Measurements from ENCODE around the gene APBA2. TPM values are rescaled to one million over a fixed set of nuclear protein-coding genes. Genes with fewer than 3 reads are reported as not detected.
"Not testable (repeated sequence)": the region's sequence is repeated elsewhere in the genome, so short reads cannot be mapped to it uniquely, and the experiment has no call there.

Gene APBA2
- total RNA-seq, 1 donor from 2014 or later: 41.0 TPM

- Mint-ChIP-seq H3K27ac (peak overlapping the region; percentile 11), H3K27me3 (peaks cover 9% of the 10 kb centered on the region), H3K36me3 (ENCODE audit: insufficient read depth) (no peaks in the 10 kb centered on the region), H3K9me3 (ENCODE audit: low read depth) (no peaks in the 10 kb centered on the region), H3K4me3 (ENCODE audit: low read depth) (peak overlapping the region; percentile 14), H3K4me1 (ENCODE audit: low read depth) (peaks cover 12% of the 10 kb centered on the region)
- no peak for DNase-seq (ENCODE audit: low spot score, unreplicated experiment)
- TF ChIP-seq CTCF (IDR thresholded peaks at IDR 0.05; ENCODE audit: unreplicated experiment): no peak
These were observed 3.6 kb downstream of the APBA2 start for GRCh38 chr15:28889346-28889745.

- not testable (repeated sequence) for H3K36me3 Mint-ChIP-seq (ENCODE audit: insufficient read depth); H3K9me3 Mint-ChIP-seq (ENCODE audit: low read depth); H3K27ac Mint-ChIP-seq; H3K27me3 Mint-ChIP-seq; H3K4me3 Mint-ChIP-seq (ENCODE audit: low read depth); DNase-seq (ENCODE audit: low spot score, unreplicated experiment)
- H3K4me1 Mint-ChIP-seq (ENCODE audit: low read depth): peaks cover 12% of the 10 kb centered on the region
These were observed 4.1 kb downstream of the APBA2 start for GRCh38 chr15:28889871-28890270.

GRCh38 chr15:28890291-28890690 lies 4.5 kb downstream of the APBA2 start:
- H3K27ac Mint-ChIP-seq; H3K27me3 Mint-ChIP-seq; H3K9me3 Mint-ChIP-seq (ENCODE audit: low read depth); H3K4me3 Mint-ChIP-seq (ENCODE audit: low read depth); DNase-seq (ENCODE audit: low spot score, unreplicated experiment); H3K36me3 Mint-ChIP-seq (ENCODE audit: insufficient read depth): not testable (repeated sequence)
- H3K4me1 Mint-ChIP-seq (ENCODE audit: low read depth): peaks cover 12% of the 10 kb centered on the region

- DNase-seq (ENCODE audit: low spot score, unreplicated experiment): no peak
- no peaks in the 10 kb centered on the region for H3K9me3 Mint-ChIP-seq (ENCODE audit: low read depth)
- H3K27me3 Mint-ChIP-seq: peaks cover 9% of the 10 kb centered on the region
- no peak overlapping the region for H3K27ac Mint-ChIP-seq
- peaks cover 12% of the 10 kb centered on the region for H3K4me1 Mint-ChIP-seq (ENCODE audit: low read depth)
- no peak for TF ChIP-seq CTCF (IDR thresholded peaks at IDR 0.05; ENCODE audit: unreplicated experiment)
- H3K4me3 Mint-ChIP-seq (ENCODE audit: low read depth): no peak overlapping the region
- H3K36me3 Mint-ChIP-seq (ENCODE audit: insufficient read depth): no peaks in the 10 kb centered on the region
These were observed 5.1 kb downstream of the APBA2 start for GRCh38 chr15:28890711-28891495.

GRCh38 chr15:28891588-28891987 lies 5.8 kb downstream of the APBA2 start:
- Mint-ChIP-seq H3K4me1 (ENCODE audit: low read depth) (peaks cover 12% of the 10 kb centered on the region), H3K36me3 (ENCODE audit: insufficient read depth) (no peaks in the 10 kb centered on the region), H3K4me3 (ENCODE audit: low read depth) (no peak overlapping the region), H3K9me3 (ENCODE audit: low read depth) (no peaks in the 10 kb centered on the region), H3K27me3 (peaks cover 9% of the 10 kb centered on the region), H3K27ac (no peak overlapping the region)
- no peak for DNase-seq (ENCODE audit: low spot score, unreplicated experiment)
- no peak for TF ChIP-seq CTCF (IDR thresholded peaks at IDR 0.05; ENCODE audit: unreplicated experiment)

- no peak for TF ChIP-seq CTCF (IDR thresholded peaks at IDR 0.05; ENCODE audit: unreplicated experiment)
- Mint-ChIP-seq H3K27me3 (peaks cover 3% of the 10 kb centered on the region), H3K27ac (no peak overlapping the region)
These were observed 7.2 kb downstream of the APBA2 start for GRCh38 chr15:28892789-28893610.

More at GRCh38 chr15:28892789-28893610, 7.2 kb downstream of the APBA2 start:
- no peaks in the 10 kb centered on the region for H3K36me3 Mint-ChIP-seq (ENCODE audit: insufficient read depth)
- H3K4me1 Mint-ChIP-seq (ENCODE audit: low read depth): peaks cover 4% of the 10 kb centered on the region
- H3K4me3 Mint-ChIP-seq (ENCODE audit: low read depth): no peak overlapping the region
- no peaks in the 10 kb centered on the region for H3K9me3 Mint-ChIP-seq (ENCODE audit: low read depth)
- no peak for DNase-seq (ENCODE audit: low spot score, unreplicated experiment)

Data from progenitor cell of endocrine pancreas (in vitro differentiated cells).